HG03025 (cell line): ENCODE measurements around the gene KCNK16.
"Not testable (repeated sequence)": the region's sequence is repeated elsewhere in the genome, so short reads cannot be mapped to it uniquely, and the experiment has no call there.

Source experiments
- ATAC-seq: cut with Tn5 transposase; IDR thresholded peaks from one replicate; pipeline ENCODE4 v1.9.1; 2021; ENCODE audit warnings: mild to moderate bottlenecking, moderate library complexity; ENCODE audit not compliant: unreplicated experiment, low FRiP score

KCNK16 gene

GRCh38 chr6:39312912-39313525, 9.5 kb downstream of the KCNK16 start:
- ATAC-seq = no peak

- no peak for ATAC-seq
Measured at GRCh38 chr6:39310542-39310941, 12.0 kb downstream of the KCNK16 start.

GRCh38 chr6:39309942-39310531, 12.5 kb downstream of the KCNK16 start:
- ATAC-seq = no peak

GRCh38 chr6:39307462-39307861, 15.0 kb downstream of the KCNK16 start:
- no peak for ATAC-seq

- ATAC-seq = no peak
Measured at GRCh38 chr6:39304951-39305350, 17.6 kb downstream of the KCNK16 start.

- ATAC-seq = peak; percentile 10
Measured at GRCh38 chr6:39303425-39304153, 18.9 kb downstream of the KCNK16 start.

- ATAC-seq = peak; percentile 83
Measured at GRCh38 chr6:39302669-39303424, 19.7 kb downstream of the KCNK16 start.

- ATAC-seq = no peak
Measured at GRCh38 chr6:39302011-39302410, 20.5 kb downstream of the KCNK16 start.

GRCh38 chr6:39301606-39302005, 20.9 kb downstream of the KCNK16 start:
- ATAC-seq = no peak

GRCh38 chr6:39300739-39301138, 21.8 kb downstream of the KCNK16 start:
- no peak for ATAC-seq

- ATAC-seq = no peak
Measured at GRCh38 chr6:39298061-39298460, 24.4 kb downstream of the KCNK16 start.

- no peak for ATAC-seq
Measured at GRCh38 chr6:39296745-39297640, 25.5 kb downstream of the KCNK16 start.

GRCh38 chr6:39295611-39296011, 26.9 kb downstream of the KCNK16 start:
- ATAC-seq = no peak

GRCh38 chr6:39294899-39295298, 27.6 kb downstream of the KCNK16 start:
- no peak for ATAC-seq

- no peak for ATAC-seq
Measured at GRCh38 chr6:39294133-39294532, 28.4 kb downstream of the KCNK16 start.

- no peak for ATAC-seq
Measured at GRCh38 chr6:39292637-39293036, 29.9 kb downstream of the KCNK16 start.

GRCh38 chr6:39289490-39289889, 33.0 kb downstream of the KCNK16 start:
- ATAC-seq = no peak

- no peak for ATAC-seq
Measured at GRCh38 chr6:39287601-39288000, 34.9 kb downstream of the KCNK16 start.

GRCh38 chr6:39286596-39286995, 35.9 kb downstream of the KCNK16 start:
- not testable (repeated sequence) for ATAC-seq

GRCh38 chr6:39282774-39283173, 39.7 kb downstream of the KCNK16 start:
- ATAC-seq = no peak
